Measurements from ENCODE around the gene OR9G4. TPM values are rescaled to one million over a fixed set of nuclear protein-coding genes. Genes with fewer than 3 reads are reported as not detected.

Gene OR9G4
- total RNA-seq: not detected
- not detected for polyA plus RNA-seq
- long read RNA-seq, donor 1: 0 reads
- long read RNA-seq, donor 2: 0 reads
- long read RNA-seq, donor 3: 0 reads
- long read RNA-seq, donor 4: 0 reads
- long read RNA-seq, donor 5: 0 reads
- long read RNA-seq, donor 6: 0 reads
- long read RNA-seq, donor 7: 0 reads
- long read RNA-seq, donor 8: 0 reads
- long read RNA-seq, donor 9: 0 reads
- long read RNA-seq, donor 10: 0 reads

DNA sequence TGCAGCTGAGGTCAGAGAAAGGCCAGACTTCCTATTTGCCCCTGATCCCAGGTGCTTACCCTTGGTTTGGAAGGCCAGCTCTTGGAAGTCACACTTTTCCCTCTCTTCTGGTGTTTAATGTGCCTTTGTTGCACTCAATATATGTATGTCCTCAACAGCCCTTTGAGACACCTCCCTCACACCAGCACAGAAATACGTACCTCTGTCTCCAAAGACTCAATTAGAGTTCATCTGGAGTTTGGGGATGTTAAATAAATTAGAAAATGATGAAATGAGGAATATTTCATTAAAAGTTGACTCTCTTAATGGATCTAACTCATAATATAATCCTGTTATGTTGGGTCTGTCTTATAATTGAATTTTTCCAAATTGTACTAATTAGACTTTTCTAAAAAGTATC is at the start of gene OR9G4:
Gene OR9G4, minus strand, starts transcription at position 101 of the 400 bp plus-strand sequence. CDS start 4,931 bp downstream, outside the sequence.
- Histone ChIP-seq H3K9me3 (ENCODE audit: control insufficient read depth in 2 of 2, insufficient read depth in 1 of 2, low read length in 1 of 2) (no peaks in the 10 kb centered on the region), H3K4me1 (ENCODE audit: control insufficient read depth in 2 of 2, insufficient read depth in 2 of 2, low read length in 2 of 2) (no peaks in the 10 kb centered on the region), H3K4me3 (ENCODE audit: low read length in 2 of 2) (no peak within 1 kb of the TSS), H3K36me3 (ENCODE audit: control insufficient read depth in 2 of 2, insufficient read depth in 2 of 2, low read length in 1 of 2) (no peaks in the 10 kb centered on the region), H3K27ac (ENCODE audit: low read depth in 1 of 2, low read length in 1 of 2) (no peak within 1 kb of the TSS), H3K27me3 (ENCODE audit: control insufficient read depth in 2 of 2, insufficient read depth in 1 of 2, low read length in 1 of 2) (no peaks in the 10 kb centered on the region)
- DNase-seq (ENCODE audit: low read depth in 6 of 9, low spot score in 9 of 9): no peak
- WGBS: 81% methylated on average over 1 of the region's 1 CpG

DNA sequence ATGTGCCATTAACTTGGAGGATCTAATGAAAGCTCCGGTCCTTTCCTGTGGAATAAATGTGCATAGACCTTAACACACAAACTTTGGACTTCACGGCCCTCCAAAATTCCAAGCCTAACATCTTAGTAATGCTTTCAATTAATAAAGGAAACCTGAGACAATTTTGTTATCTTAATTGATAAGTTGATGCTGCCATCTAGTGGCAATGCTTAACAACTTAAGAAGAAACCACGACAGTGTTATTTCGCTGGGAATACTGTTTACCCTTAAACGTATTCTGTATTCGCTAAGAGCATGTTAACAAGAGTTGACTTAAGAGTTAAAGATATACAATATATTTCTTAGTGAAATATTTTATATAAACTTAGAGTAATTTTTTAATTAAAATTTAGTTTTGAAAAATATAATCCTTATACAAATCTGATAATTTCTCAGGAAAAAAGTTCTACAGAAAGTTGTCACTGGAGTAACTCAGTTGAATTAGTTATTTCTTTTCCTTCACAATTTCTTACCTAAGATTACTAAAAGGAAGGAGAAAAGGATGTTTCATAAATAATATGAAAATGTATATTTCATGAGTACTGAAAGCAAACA is 35.0 kb upstream of the OR9G4 start:
- H3K36me3 ChIP-seq (ENCODE audit: control insufficient read depth in 2 of 2, insufficient read depth in 2 of 2, low read length in 1 of 2): no peaks in the 10 kb centered on the region
- H3K4me3 ChIP-seq (ENCODE audit: low read length in 2 of 2): no peak overlapping the region
- no peak overlapping the region for H3K27ac ChIP-seq (ENCODE audit: low read depth in 1 of 2, low read length in 1 of 2)
- WGBS: 20% methylated on average over 6 of the region's 6 CpGs
- no peaks in the 10 kb centered on the region for H3K4me1 ChIP-seq (ENCODE audit: control insufficient read depth in 2 of 2, insufficient read depth in 2 of 2, low read length in 2 of 2)
- H3K27me3 ChIP-seq (ENCODE audit: control insufficient read depth in 2 of 2, insufficient read depth in 1 of 2, low read length in 1 of 2): no peaks in the 10 kb centered on the region
- peak in 4 of 9 donors; percentile 2 to 40 (median 6) for DNase-seq (ENCODE audit: low read depth in 6 of 9, low spot score in 9 of 9)
- H3K9me3 ChIP-seq (ENCODE audit: control insufficient read depth in 2 of 2, insufficient read depth in 1 of 2, low read length in 1 of 2): no peaks in the 10 kb centered on the region

DNA sequence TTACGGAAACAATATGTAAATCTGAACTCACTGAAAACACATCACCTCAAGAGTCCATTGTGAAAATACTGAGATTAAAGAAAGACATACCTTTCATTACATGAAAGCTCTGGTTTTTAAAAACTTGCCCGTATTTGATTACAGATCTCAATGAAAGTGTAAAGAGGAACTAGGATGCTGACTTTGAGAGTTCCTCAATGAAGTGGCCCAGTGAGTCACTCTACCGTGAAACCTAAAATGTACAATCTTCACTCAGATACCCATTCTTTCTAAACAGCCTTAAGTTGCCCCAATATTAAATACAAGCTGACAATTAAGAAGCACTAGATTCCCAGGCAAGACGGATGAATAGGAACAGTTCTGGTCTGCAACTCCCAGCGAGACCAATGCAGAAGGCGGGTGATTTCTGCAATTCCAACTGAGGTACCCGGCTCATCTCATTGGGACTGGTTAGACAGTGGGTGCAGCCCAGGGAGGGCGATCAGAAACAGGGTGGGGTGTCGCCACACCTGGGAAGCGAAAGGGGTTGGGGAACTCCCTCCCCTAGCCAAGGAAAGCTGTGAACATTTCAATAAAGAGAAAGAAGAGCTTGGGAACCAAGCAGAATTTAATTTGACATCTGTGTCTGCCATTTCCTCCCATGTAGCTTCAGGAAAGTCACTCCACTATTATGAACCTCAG is 33.8 kb upstream of the OR9G4 start:
- Histone ChIP-seq H3K36me3 (ENCODE audit: control insufficient read depth in 2 of 2, insufficient read depth in 2 of 2, low read length in 1 of 2) (no peaks in the 10 kb centered on the region), H3K4me1 (ENCODE audit: control insufficient read depth in 2 of 2, insufficient read depth in 2 of 2, low read length in 2 of 2) (no peaks in the 10 kb centered on the region), H3K27ac (ENCODE audit: low read depth in 1 of 2, low read length in 1 of 2) (no peak overlapping the region), H3K9me3 (ENCODE audit: control insufficient read depth in 2 of 2, insufficient read depth in 1 of 2, low read length in 1 of 2) (no peaks in the 10 kb centered on the region), H3K27me3 (ENCODE audit: control insufficient read depth in 2 of 2, insufficient read depth in 1 of 2, low read length in 1 of 2) (no peaks in the 10 kb centered on the region), H3K4me3 (ENCODE audit: low read length in 2 of 2) (no peak overlapping the region)
- DNase-seq (ENCODE audit: low read depth in 6 of 9, low spot score in 9 of 9): no peak
- WGBS: 91% methylated on average over 10 of the region's 10 CpGs

DNA sequence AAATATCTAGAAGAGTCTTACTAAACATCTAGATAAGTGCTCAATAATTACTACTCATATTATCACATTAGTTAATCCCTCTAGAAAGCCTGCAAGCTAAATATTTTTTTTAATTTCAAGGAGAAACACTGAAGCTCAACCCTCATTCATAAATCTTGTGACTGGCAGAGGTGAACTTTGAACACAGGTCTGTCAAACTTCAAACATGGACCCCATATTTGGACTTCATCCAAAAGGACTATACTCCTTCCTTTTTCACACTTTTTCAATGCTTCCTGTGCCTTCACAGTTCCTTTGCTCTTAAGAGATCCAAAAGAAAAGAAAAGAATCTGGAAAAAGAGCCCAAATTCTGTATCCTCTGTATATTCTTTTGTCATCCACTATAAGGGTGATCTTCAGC is 28.3 kb upstream of the OR9G4 start:
- no peak for DNase-seq (ENCODE audit: low read depth in 6 of 9, low spot score in 9 of 9)
- H3K27me3 ChIP-seq (ENCODE audit: control insufficient read depth in 2 of 2, insufficient read depth in 1 of 2, low read length in 1 of 2): no peaks in the 10 kb centered on the region
- H3K4me3 ChIP-seq (ENCODE audit: low read length in 2 of 2): no peak overlapping the region
- H3K36me3 ChIP-seq (ENCODE audit: control insufficient read depth in 2 of 2, insufficient read depth in 2 of 2, low read length in 1 of 2): no peaks in the 10 kb centered on the region
- H3K4me1 ChIP-seq (ENCODE audit: control insufficient read depth in 2 of 2, insufficient read depth in 2 of 2, low read length in 2 of 2): no peaks in the 10 kb centered on the region
- no peak overlapping the region for H3K27ac ChIP-seq (ENCODE audit: low read depth in 1 of 2, low read length in 1 of 2)
- no peaks in the 10 kb centered on the region for H3K9me3 ChIP-seq (ENCODE audit: control insufficient read depth in 2 of 2, insufficient read depth in 1 of 2, low read length in 1 of 2)

DNA sequence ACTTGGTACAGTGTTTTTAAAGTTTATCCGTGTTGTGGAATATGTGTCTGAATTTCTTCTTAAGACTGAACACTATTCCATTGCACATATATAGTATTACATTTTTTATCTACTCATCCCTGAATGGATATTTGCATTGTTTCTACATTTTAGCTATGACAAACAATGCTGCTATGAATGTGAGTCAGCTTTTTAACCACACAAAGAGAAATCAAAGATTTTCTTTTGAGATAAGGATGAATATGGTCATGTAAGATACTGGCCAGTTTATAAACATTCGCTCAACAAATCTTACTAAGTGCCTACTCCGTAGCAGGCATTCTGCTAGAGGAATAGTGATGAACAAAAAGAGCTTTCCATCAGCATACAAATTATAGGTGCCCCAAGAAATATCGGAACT is 16.5 kb upstream of the OR9G4 start:
- Histone ChIP-seq H3K9me3 (ENCODE audit: control insufficient read depth in 2 of 2, insufficient read depth in 1 of 2, low read length in 1 of 2) (no peaks in the 10 kb centered on the region), H3K4me3 (ENCODE audit: low read length in 2 of 2) (no peak overlapping the region), H3K4me1 (ENCODE audit: control insufficient read depth in 2 of 2, insufficient read depth in 2 of 2, low read length in 2 of 2) (no peaks in the 10 kb centered on the region), H3K36me3 (ENCODE audit: control insufficient read depth in 2 of 2, insufficient read depth in 2 of 2, low read length in 1 of 2) (no peaks in the 10 kb centered on the region), H3K27ac (ENCODE audit: low read depth in 1 of 2, low read length in 1 of 2) (no peak overlapping the region), H3K27me3 (ENCODE audit: control insufficient read depth in 2 of 2, insufficient read depth in 1 of 2, low read length in 1 of 2) (no peaks in the 10 kb centered on the region)
- no peak for DNase-seq (ENCODE audit: low read depth in 6 of 9, low spot score in 9 of 9)
- WGBS: 91% methylated on average over 4 of the region's 4 CpGs

DNA sequence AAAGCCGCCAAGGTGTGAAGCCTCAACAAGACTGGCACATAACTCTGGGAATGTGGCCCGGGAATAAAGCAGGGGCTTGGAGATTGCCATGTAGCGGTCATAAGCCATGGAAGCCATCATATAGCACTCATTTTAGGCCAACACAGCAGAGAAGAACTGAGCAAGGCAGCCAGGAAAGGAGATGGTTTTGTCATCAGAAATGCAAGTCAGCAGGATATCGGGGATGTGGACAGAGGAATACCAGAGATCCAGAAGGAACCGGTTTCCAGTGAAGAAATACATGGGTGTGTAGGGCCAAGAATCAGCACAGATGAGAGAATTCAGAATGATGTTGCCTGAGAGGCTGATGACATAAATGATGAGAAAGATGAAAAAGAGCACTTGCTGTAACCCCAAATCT is 3.0 kb upstream of the OR9G4 start:
- Histone ChIP-seq H3K36me3 (ENCODE audit: control insufficient read depth in 2 of 2, insufficient read depth in 2 of 2, low read length in 1 of 2) (no peaks in the 10 kb centered on the region), H3K4me1 (ENCODE audit: control insufficient read depth in 2 of 2, insufficient read depth in 2 of 2, low read length in 2 of 2) (no peaks in the 10 kb centered on the region), H3K4me3 (ENCODE audit: low read length in 2 of 2) (no peak overlapping the region), H3K27me3 (ENCODE audit: control insufficient read depth in 2 of 2, insufficient read depth in 1 of 2, low read length in 1 of 2) (no peaks in the 10 kb centered on the region), H3K9me3 (ENCODE audit: control insufficient read depth in 2 of 2, insufficient read depth in 1 of 2, low read length in 1 of 2) (no peaks in the 10 kb centered on the region), H3K27ac (ENCODE audit: low read depth in 1 of 2, low read length in 1 of 2) (no peak overlapping the region)
- 84% methylated on average over 5 of the region's 5 CpGs for WGBS
- DNase-seq (ENCODE audit: low read depth in 6 of 9, low spot score in 9 of 9): no peak

DNA sequence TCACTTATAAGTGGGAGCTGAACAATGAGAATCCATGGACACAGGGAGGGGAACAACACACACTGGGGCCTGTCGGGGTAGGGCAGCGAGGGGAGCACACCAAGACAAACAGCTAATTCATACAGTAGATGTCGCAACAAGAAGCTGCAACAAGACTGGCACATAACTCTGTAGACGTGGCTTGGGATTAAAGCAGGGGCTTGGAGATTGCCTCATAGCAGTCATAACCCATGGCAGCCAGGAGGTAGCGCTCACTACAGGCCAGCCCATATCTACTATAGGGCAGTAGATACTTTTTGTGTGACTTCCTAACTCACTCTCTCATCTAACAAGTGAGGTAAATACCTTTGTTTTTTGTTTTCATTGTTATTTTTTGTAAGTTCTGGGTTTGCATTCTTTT is 1.7 kb upstream of the OR9G4 start:
- H3K27me3 ChIP-seq (ENCODE audit: control insufficient read depth in 2 of 2, insufficient read depth in 1 of 2, low read length in 1 of 2): no peaks in the 10 kb centered on the region
- H3K36me3 ChIP-seq (ENCODE audit: control insufficient read depth in 2 of 2, insufficient read depth in 2 of 2, low read length in 1 of 2): no peaks in the 10 kb centered on the region
- no peak overlapping the region for H3K27ac ChIP-seq (ENCODE audit: low read depth in 1 of 2, low read length in 1 of 2)
- no peaks in the 10 kb centered on the region for H3K9me3 ChIP-seq (ENCODE audit: control insufficient read depth in 2 of 2, insufficient read depth in 1 of 2, low read length in 1 of 2)
- DNase-seq (ENCODE audit: low read depth in 6 of 9, low spot score in 9 of 9): no peak
- no peaks in the 10 kb centered on the region for H3K4me1 ChIP-seq (ENCODE audit: control insufficient read depth in 2 of 2, insufficient read depth in 2 of 2, low read length in 2 of 2)
- H3K4me3 ChIP-seq (ENCODE audit: low read length in 2 of 2): no peak overlapping the region
- WGBS: 93% methylated on average over 5 of the region's 5 CpGs

DNA sequence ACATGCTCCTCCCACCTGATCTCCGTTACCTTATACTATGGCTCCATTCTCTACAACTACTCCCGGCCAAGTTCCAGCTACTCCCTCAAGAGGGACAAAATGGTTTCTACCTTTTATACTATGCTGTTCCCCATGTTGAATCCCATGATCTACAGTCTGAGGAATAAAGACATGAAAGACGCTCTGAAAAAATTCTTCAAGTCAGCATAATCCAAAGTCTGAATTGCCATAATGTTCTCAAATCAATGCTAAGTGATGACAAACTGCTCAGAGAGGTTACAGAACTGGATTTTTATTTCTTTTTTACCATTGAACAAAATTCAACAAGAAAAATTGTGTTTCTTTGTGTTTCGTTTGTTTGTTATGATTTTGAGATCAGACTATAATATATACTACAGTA is 7.6 kb downstream of the OR9G4 start:
- Histone ChIP-seq H3K4me1 (ENCODE audit: control insufficient read depth in 2 of 2, insufficient read depth in 2 of 2, low read length in 2 of 2) (no peaks in the 10 kb centered on the region), H3K9me3 (ENCODE audit: control insufficient read depth in 2 of 2, insufficient read depth in 1 of 2, low read length in 1 of 2) (no peaks in the 10 kb centered on the region), H3K27ac (ENCODE audit: low read depth in 1 of 2, low read length in 1 of 2) (no peak overlapping the region), H3K36me3 (ENCODE audit: control insufficient read depth in 2 of 2, insufficient read depth in 2 of 2, low read length in 1 of 2) (no peaks in the 10 kb centered on the region), H3K4me3 (ENCODE audit: low read length in 2 of 2) (no peak overlapping the region), H3K27me3 (ENCODE audit: control insufficient read depth in 2 of 2, insufficient read depth in 1 of 2, low read length in 1 of 2) (no peaks in the 10 kb centered on the region)
- no peak for DNase-seq (ENCODE audit: low read depth in 6 of 9, low spot score in 9 of 9)
- WGBS: 95% methylated on average over 4 of the region's 4 CpGs

DNA sequence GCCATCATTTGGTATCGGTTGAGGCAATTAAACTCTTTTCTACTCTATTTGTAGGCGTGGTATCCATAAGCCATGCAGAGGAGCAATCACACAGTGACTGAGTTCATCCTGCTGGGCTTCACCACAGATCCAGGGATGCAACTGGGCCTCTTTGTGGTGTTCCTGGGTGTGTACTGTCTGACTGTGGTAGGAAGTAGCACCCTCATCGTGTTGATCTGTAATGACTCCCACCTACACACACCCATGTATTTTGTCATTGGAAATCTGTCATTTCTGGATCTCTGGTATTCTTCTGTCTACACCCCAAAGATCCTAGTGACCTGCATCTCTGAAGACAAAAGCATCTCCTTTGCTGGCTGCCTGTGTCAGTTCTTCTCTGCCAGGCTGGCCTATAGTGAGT is 8.4 kb downstream of the OR9G4 start:
- no peak for DNase-seq (ENCODE audit: low read depth in 6 of 9, low spot score in 9 of 9)
- Histone ChIP-seq H3K4me1 (ENCODE audit: control insufficient read depth in 2 of 2, insufficient read depth in 2 of 2, low read length in 2 of 2) (no peaks in the 10 kb centered on the region), H3K27ac (ENCODE audit: low read depth in 1 of 2, low read length in 1 of 2) (no peak overlapping the region), H3K4me3 (ENCODE audit: low read length in 2 of 2) (no peak overlapping the region), H3K27me3 (ENCODE audit: control insufficient read depth in 2 of 2, insufficient read depth in 1 of 2, low read length in 1 of 2) (no peaks in the 10 kb centered on the region), H3K9me3 (ENCODE audit: control insufficient read depth in 2 of 2, insufficient read depth in 1 of 2, low read length in 1 of 2) (no peaks in the 10 kb centered on the region), H3K36me3 (ENCODE audit: control insufficient read depth in 2 of 2, insufficient read depth in 2 of 2, low read length in 1 of 2) (no peaks in the 10 kb centered on the region)
- WGBS: 90% methylated on average over 3 of the region's 3 CpGs

Measured in thymus (tissue), 14 donors.